Mesothelial cell of epicardium (in vitro differentiated cells): ENCODE data around the gene PGF. TPM values are rescaled to one million over a fixed set of nuclear protein-coding genes. Genes with fewer than 3 reads are reported as not detected.

Experiments used
- DNase-seq, 2 experiments: peaks; one replicate each; pipeline ENCODE4 v3.0.0; 2021; ENCODE audit warnings: low spot score in 2 of 2; ENCODE audit not compliant: unreplicated experiment in 2 of 2
- H3K27ac Mint-ChIP-seq: 2 replicates; pipeline ENCODE4 v1.8.0; 2021; ENCODE audit warnings: mixed read lengths
- H3K27me3 Mint-ChIP-seq: 2 replicates; pipeline ENCODE4 v1.8.0; 2021; ENCODE audit warnings: low read depth, mixed read lengths
- H3K36me3 Mint-ChIP-seq: 2 replicates; pipeline ENCODE4 v1.8.0; 2021; ENCODE audit warnings: mixed read lengths
- H3K4me1 Mint-ChIP-seq: 2 replicates; pipeline ENCODE4 v1.8.0; 2021; ENCODE audit warnings: mixed read lengths
- H3K4me3 Mint-ChIP-seq: 2 replicates; pipeline ENCODE4 v1.8.0; 2021; ENCODE audit warnings: mild to moderate bottlenecking, moderate library complexity, mixed read lengths
- H3K9me3 Mint-ChIP-seq: 2 replicates; pipeline ENCODE4 v1.8.0; 2021; ENCODE audit warnings: mixed read lengths
- total RNA-seq: library from RNA; stranded (reverse); gene quantifications from 3 replicates; pipeline ENCODE4 v1.2.1, GENCODE V29; 2021
- TF ChIP-seq, protein P1 (sequence below): fragments of 200-600 bp; sonication (generic); IDR thresholded peaks from one replicate; pipeline ENCODE4 v1.5.0; 2021; ENCODE audit warnings: antibody characterized with exemption; ENCODE audit not compliant: unreplicated experiment

PGF gene
- total RNA-seq, 1 donor from 2014 or later = 9.6 TPM

DNA sequence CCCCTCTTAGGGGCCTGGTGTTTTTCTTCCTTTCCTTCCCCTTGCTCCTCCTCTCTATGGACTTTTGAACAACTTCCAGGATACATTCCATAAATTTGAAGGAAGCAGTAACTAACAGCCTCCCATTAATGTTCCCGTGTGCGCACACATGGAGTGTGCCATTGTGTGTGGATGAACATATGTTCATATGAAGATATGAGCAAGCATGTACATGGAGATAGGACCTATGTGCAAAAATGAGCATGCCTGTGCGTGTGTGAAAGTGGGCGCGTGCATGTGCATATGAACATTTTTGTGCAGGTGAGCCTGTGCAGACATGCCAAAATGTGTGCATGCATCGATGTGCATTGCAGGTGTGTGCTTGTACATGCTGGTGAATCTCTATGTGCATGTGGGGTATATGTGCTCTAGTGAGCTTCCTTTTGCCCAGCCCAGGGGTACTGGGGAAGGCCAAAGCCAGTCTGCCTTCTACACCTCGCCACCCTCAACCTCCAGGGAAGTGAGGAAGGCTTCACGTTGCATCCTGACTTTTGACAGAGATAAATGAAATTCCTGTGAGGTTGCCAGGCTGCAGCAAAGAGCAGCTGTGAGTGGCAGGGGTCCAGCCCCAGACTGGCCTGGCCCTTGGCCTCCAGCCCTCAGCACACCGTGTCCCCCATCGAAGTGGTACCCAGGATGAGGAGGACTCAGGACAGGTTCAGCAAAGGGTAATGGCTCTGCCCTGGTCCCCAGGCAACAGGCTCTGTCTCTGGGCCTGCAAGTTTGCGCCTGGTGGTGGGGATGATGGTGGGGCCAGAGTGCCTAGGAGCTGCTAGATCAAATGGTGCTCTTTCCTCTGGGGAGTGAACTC lies 21.1 kb upstream of the PGF start:
- H3K4me3 Mint-ChIP-seq = no peak overlapping the region
- H3K27me3 Mint-ChIP-seq = no peaks in the 10 kb centered on the region
- H3K4me1 Mint-ChIP-seq = peaks cover 62% of the 10 kb centered on the region
- no peaks in the 10 kb centered on the region for H3K36me3 Mint-ChIP-seq
- no peaks in the 10 kb centered on the region for H3K9me3 Mint-ChIP-seq
- DNase-seq = no peak
- H3K27ac Mint-ChIP-seq = no peak overlapping the region
- TF ChIP-seq, protein P1, sequence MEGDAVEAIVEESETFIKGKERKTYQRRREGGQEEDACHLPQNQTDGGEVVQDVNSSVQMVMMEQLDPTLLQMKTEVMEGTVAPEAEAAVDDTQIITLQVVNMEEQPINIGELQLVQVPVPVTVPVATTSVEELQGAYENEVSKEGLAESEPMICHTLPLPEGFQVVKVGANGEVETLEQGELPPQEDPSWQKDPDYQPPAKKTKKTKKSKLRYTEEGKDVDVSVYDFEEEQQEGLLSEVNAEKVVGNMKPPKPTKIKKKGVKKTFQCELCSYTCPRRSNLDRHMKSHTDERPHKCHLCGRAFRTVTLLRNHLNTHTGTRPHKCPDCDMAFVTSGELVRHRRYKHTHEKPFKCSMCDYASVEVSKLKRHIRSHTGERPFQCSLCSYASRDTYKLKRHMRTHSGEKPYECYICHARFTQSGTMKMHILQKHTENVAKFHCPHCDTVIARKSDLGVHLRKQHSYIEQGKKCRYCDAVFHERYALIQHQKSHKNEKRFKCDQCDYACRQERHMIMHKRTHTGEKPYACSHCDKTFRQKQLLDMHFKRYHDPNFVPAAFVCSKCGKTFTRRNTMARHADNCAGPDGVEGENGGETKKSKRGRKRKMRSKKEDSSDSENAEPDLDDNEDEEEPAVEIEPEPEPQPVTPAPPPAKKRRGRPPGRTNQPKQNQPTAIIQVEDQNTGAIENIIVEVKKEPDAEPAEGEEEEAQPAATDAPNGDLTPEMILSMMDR = no peak

DNA sequence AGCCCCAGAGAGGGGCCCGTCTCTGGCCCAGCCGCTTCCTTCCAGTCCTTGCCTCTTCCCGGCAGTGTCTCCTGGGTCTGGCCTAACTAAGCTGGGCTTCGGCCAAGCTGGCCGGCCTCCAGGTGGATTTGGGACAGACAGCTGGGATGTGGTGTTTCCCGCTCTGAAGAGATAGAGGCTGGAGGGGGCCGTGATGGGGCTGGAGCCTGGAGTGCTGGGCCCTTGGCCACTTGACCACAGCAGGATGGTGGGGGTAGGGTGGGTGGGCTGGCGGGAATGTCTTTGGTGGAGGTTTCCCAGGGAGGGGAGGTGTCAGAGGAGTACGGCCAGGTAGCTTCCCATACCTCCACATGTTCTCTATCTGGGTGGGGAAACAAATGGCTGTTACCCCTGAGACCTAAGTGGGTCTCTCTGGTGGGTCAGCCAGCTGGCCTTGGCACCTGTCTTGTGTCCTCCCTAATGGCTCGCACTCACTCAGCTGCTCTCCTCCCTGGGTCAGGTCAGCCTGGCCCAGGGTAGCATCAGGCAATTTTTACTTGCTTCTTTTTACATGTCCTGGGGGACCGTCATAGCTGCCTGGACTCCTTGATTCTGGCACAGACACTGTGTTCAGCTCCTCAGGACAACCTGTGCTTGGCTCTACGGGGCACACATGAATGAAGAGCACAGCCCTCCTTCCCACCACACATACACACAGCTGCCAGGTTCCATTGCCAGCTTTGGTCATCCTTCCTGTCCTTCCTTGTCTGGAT lies 19.8 kb upstream of the PGF start:
- Mint-ChIP-seq H3K36me3 (no peaks in the 10 kb centered on the region), H3K27me3 (no peaks in the 10 kb centered on the region), H3K4me1 (peaks cover 51% of the 10 kb centered on the region), H3K27ac (no peak overlapping the region), H3K9me3 (no peaks in the 10 kb centered on the region), H3K4me3 (no peak overlapping the region)
- DNase-seq = no peak
- TF ChIP-seq, protein P1 = no peak

DNA sequence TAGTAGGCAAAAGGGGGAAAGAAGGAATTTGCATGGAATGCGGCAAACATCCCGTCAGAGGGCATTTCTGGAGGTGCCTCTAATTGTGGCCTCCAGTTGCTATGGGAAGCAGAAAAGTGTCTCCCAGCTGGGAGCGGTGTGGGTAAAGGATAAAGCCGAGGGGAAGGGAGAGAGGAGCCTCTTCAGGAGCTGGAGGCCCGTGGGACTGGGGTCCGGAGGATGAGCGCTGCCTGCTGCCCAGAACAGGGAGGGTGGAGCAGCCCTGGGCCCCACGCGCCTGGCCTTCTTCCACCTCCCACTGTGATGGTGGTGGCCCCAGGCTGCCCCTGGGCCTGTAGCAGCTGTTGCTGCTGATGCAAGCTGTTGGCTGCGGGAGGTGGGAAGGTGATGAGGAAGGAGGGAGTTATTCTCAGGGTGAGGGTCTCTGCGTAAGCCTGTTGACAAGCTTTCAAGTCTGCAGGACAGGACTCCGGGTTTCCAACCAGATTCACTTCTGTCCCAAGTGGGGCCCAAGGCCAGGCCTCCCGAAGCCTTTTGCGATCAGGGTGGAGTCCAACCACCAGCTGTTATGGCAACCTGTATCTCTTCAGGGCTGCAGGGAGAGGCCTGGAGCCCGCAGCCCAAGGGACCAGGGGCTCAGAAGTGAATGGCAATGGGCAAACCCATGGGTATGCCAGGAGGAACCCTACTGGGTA lies 19.1 kb upstream of the PGF start:
- Mint-ChIP-seq H3K4me3 (no peak overlapping the region), H3K9me3 (no peaks in the 10 kb centered on the region), H3K27ac (no peak overlapping the region), H3K36me3 (no peaks in the 10 kb centered on the region), H3K27me3 (no peaks in the 10 kb centered on the region), H3K4me1 (peaks cover 45% of the 10 kb centered on the region)
- no peak for DNase-seq
- TF ChIP-seq, protein P1 = no peak

DNA sequence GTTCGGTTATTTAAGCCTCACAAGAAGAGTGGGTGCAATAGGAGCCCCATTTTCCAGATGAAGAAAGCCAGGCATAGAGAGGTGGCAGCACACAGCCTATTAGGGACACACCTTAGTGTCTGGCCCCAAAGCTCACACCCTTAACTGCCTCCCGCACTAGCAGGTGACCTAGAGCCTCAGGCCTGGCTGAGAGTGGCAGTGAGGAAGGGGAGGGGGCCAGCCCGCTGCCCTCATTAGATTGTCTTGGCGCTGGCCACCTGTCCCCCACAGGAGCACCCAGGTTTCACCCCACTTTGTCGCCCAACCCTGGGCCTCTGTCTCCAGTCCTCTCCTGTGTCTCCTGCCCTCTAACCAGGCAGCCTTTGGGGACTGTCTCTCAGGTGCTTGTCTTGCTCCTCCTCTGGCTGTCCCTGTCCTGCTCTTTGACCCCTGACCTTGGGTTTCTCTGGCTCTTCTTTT lies 18.5 kb upstream of the PGF start:
- H3K27ac Mint-ChIP-seq = no peak overlapping the region
- no peak overlapping the region for H3K4me3 Mint-ChIP-seq
- H3K36me3 Mint-ChIP-seq = no peaks in the 10 kb centered on the region

DNA sequence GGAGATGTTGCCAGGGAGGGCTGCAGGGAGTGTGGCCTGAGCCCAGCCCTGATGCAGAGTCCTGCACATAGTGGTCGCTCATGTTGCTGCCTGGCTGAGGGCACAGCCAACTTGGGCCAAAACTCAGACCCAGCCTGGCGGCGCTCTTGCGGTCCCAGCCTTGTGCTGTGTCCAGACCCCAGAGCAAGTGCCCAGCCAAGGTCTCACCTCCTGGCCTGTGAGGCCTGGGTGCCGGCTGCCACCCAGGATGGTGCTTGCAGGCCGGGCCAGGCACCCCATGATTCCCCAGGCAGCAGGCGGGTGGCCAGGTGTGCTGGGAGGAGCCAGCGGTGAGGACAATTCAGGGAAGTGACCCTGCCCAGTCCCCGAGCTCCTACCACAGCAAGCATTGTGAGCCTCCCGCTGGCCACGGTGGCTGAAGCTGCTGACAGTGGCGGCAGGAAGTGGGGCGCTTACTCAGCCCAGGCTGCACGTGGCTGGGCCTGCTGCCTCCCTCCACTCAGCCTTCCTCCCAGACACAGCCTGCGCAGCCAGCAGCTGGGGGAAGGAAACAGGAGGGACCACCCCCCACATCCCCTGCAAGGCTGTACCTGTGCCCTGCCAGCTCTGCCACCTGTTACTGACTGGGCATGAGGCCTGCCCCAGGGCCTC lies 17.7 kb upstream of the PGF start:
- no peak for DNase-seq
- Mint-ChIP-seq H3K36me3 (no peaks in the 10 kb centered on the region), H3K4me3 (no peak overlapping the region), H3K4me1 (peaks cover 31% of the 10 kb centered on the region), H3K9me3 (no peaks in the 10 kb centered on the region), H3K27me3 (no peaks in the 10 kb centered on the region), H3K27ac (no peak overlapping the region)
- TF ChIP-seq, protein P1 = no peak

More for the DNA sequence above, 18.5 kb upstream of the PGF start:
- DNase-seq = no peak
- H3K9me3 Mint-ChIP-seq = no peaks in the 10 kb centered on the region
- H3K27me3 Mint-ChIP-seq = no peaks in the 10 kb centered on the region
- TF ChIP-seq, protein P1 = no peak
- peaks cover 39% of the 10 kb centered on the region for H3K4me1 Mint-ChIP-seq
